Measurements from ENCODE around the gene RAB40C.

RAB40C gene

GRCh38 chr16:662597-662996 is 72.7 kb downstream of the RAB40C start:
- Histone ChIP-seq H3K79me2 (ENCODE audit: low read length) (no peaks in the 10 kb centered on the region), H3K27ac (ENCODE audit: low read length) (no peak overlapping the region), H4K20me1 (ENCODE audit: insufficient read depth, low read length) (no peaks in the 10 kb centered on the region), H2AFZ (ENCODE audit: low read depth, low read length) (no peak overlapping the region), H3K9ac (ENCODE audit: low read length) (no peak overlapping the region), H3K36me3 (replicated peaks; ENCODE audit: low read depth, low read length) (peaks cover 4% of the 10 kb centered on the region), H3K9me3 (ENCODE audit: insufficient read depth, low read length) (no peaks in the 10 kb centered on the region), H3K4me3 (ENCODE audit: low read length) (no peak overlapping the region), H3K4me1 (ENCODE audit: low read length) (peaks cover 7% of the 10 kb centered on the region; the same call in 1 of the 2 replicates), H3K4me2 (ENCODE audit: low read length) (no peak overlapping the region), H3K27me3 (ENCODE audit: low read depth, low read length) (no peaks in the 10 kb centered on the region)
- TF ChIP-seq CTCF (IDR thresholded peaks at IDR 0.05; ENCODE audit: low read depth, low read length) (no peak), EZH2phosphoT487 (IDR thresholded peaks at IDR 0.05; ENCODE audit: low read depth) (no peak)

GRCh38 chr16:666572-666971 is 76.7 kb downstream of the RAB40C start:
- Histone ChIP-seq H3K79me2 (ENCODE audit: low read length) (peaks cover 21% of the 10 kb centered on the region), H3K9ac (ENCODE audit: low read length) (no peak overlapping the region), H3K36me3 (replicated peaks; ENCODE audit: low read depth, low read length) (peaks cover 15% of the 10 kb centered on the region), H2AFZ (ENCODE audit: low read depth, low read length) (no peak overlapping the region), H3K9me3 (ENCODE audit: insufficient read depth, low read length) (no peaks in the 10 kb centered on the region), H3K27me3 (ENCODE audit: low read depth, low read length) (no peaks in the 10 kb centered on the region), H3K4me2 (ENCODE audit: low read length) (no peak overlapping the region), H4K20me1 (ENCODE audit: insufficient read depth, low read length) (no peaks in the 10 kb centered on the region), H3K4me3 (ENCODE audit: low read length) (no peak overlapping the region), H3K4me1 (ENCODE audit: low read length) (peaks cover 12% of the 10 kb centered on the region), H3K27ac (ENCODE audit: low read length) (no peak overlapping the region)
- no peak for TF ChIP-seq CTCF (IDR thresholded peaks at IDR 0.05; ENCODE audit: low read depth, low read length)
- no peak for TF ChIP-seq EZH2phosphoT487 (IDR thresholded peaks at IDR 0.05; ENCODE audit: low read depth)

GRCh38 chr16:667113-667779 is 77.4 kb downstream of the RAB40C start:
- Histone ChIP-seq H3K4me3 (ENCODE audit: low read length) (peak overlapping the region; percentile 97), H3K4me1 (ENCODE audit: low read length) (peaks cover 12% of the 10 kb centered on the region), H3K27me3 (ENCODE audit: low read depth, low read length) (no peaks in the 10 kb centered on the region), H3K36me3 (replicated peaks; ENCODE audit: low read depth, low read length) (peaks cover 19% of the 10 kb centered on the region), H3K27ac (ENCODE audit: low read length) (0 out of 2 replicates have a peak overlapping the region, but pooled peaks have one; percentile 0), H3K4me2 (ENCODE audit: low read length) (peak overlapping the region; percentile 63), H3K9ac (ENCODE audit: low read length) (peak overlapping the region; percentile 26; the same call in 1 of the 2 replicates), H4K20me1 (ENCODE audit: insufficient read depth, low read length) (no peaks in the 10 kb centered on the region), H2AFZ (ENCODE audit: low read depth, low read length) (no peak overlapping the region), H3K9me3 (ENCODE audit: insufficient read depth, low read length) (no peaks in the 10 kb centered on the region), H3K79me2 (ENCODE audit: low read length) (peaks cover 21% of the 10 kb centered on the region)
- TF ChIP-seq EZH2phosphoT487 (IDR thresholded peaks at IDR 0.05; ENCODE audit: low read depth) (no peak), CTCF (IDR thresholded peaks at IDR 0.05; ENCODE audit: low read depth, low read length) (no peak)

- Histone ChIP-seq H4K20me1 (ENCODE audit: insufficient read depth, low read length) (no peaks in the 10 kb centered on the region), H3K9me3 (ENCODE audit: insufficient read depth, low read length) (no peaks in the 10 kb centered on the region), H3K9ac (ENCODE audit: low read length) (peak within 1 kb of the TSS; percentile 94), H3K27ac (ENCODE audit: low read length) (peak within 1 kb of the TSS; percentile 64), H3K36me3 (replicated peaks; ENCODE audit: low read depth, low read length) (peaks cover 25% of the 10 kb centered on the region), H3K27me3 (ENCODE audit: low read depth, low read length) (no peaks in the 10 kb centered on the region), H3K4me1 (ENCODE audit: low read length) (peaks cover 12% of the 10 kb centered on the region), H3K79me2 (ENCODE audit: low read length) (peaks cover 21% of the 10 kb centered on the region), H3K4me2 (ENCODE audit: low read length) (peak within 1 kb of the TSS; percentile 91), H2AFZ (ENCODE audit: low read depth, low read length) (no peak within 1 kb of the TSS), H3K4me3 (ENCODE audit: low read length) (peak within 1 kb of the TSS; percentile 97)
- no peak for TF ChIP-seq EZH2phosphoT487 (IDR thresholded peaks at IDR 0.05; ENCODE audit: low read depth)
- peak; percentile 87 for TF ChIP-seq CTCF (IDR thresholded peaks at IDR 0.05; ENCODE audit: low read depth, low read length)
These were observed 78.1 kb downstream of the RAB40C start, which contains the start of gene RHOT2 for GRCh38 chr16:667780-668518. RHOT2 (plus strand) TSS chr16:668132; CDS start chr16:668200, 68 bp downstream.
